SK-N-DZ (cell line): ENCODE data around the gene NRF1. TPM values are rescaled to one million over a fixed set of nuclear protein-coding genes. Genes with fewer than 3 reads are reported as not detected.
A peak's percentile ranks its signal among the peaks of the same experiment; 100 is the strongest.
"Not testable (repeated sequence)": the region's sequence is repeated elsewhere in the genome, so short reads cannot be mapped to it uniquely, and the experiment has no call there.

Experiments
- DNase-seq: peaks from one replicate; pipeline ENCODE4 v3.0.0-alpha.2; 2015; ENCODE audit warnings: low spot score
- polyA plus RNA-seq, 2 experiments: library from polyadenylated mRNA; depleted of rRNA; stranded (reverse); fragments of >200 nt; gene quantifications; 2 replicates each; pipeline ENCODE4 v1.2.3, GENCODE V29; 2014

The NRF1 gene
- 8.8 and 15.2 TPM in 2 replicates for polyA plus RNA-seq (2014; cell fraction: cytosol; rRNA removed)
- 11.9 and 14.8 TPM in 2 replicates for polyA plus RNA-seq (2014; cell fraction: nucleus; rRNA removed)

DNA sequence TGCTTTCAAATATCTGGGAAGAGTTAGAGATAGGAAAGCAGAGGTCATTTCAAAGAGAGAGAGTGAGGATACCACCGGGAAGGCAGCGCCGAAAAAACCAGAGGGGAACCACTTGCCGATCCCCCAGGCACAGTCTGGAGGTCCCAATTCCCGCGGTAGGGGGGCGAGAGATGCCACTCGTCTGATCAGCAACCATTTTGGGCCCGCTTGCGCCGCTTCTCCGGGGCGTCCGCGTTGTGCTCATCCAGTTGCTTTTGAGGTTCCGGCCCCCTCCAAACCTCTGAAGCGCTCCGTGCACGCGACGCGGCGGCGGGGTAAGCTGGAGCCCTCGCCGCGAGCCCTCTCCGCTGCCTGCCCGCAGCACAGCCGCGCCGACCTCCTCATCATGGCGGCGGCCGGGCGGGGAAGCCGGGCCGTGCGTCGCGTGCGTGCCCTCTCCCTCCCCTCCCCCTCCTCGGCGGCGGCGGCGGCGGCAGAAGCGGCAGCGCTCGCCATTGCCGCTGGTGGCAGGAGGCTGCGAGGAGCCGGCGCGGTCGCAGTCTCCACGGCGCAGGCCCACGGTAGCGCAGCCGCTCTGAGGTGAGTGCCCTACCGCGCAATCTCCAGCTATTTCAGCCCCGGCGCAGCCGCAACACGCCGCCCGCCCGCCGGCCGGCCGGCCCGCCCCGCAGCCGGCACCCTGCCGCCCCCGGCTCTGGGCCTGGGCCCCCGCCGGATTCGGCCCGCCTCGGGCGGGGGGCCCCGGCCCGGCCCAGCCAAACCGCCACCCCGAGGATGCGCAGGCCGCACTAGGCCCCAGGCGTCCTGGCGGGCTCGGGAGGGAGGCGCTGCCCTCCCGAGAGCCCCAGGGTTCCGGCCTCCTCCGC, at the start of gene NRF1:
TSS of gene NRF1 (plus strand) at position 475 of the 866 bp plus-strand sequence. CDS start 45,632 bp downstream, outside the sequence.
- DNase-seq = peak; percentile 84

DNA sequence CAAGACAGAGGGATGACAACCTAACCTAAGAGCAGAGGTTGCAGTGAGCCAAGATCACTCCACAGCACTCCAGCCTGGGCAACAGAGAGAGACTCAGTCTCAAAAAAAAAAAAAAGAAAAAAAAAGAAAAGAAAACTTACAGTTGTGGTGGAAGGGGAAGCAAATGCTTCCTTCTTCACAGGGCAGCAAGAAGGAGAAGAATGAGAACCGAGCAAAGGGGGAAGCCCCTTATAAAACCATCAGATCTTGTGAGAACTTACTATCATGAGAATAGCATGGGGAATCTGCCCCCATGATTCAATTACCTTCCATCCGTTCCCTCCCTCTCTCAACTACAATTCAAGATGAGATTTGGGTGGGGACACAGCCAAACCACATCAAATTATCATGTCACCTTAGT, 45.2 kb upstream of the NRF1 start:
- not testable (repeated sequence) for DNase-seq

DNA sequence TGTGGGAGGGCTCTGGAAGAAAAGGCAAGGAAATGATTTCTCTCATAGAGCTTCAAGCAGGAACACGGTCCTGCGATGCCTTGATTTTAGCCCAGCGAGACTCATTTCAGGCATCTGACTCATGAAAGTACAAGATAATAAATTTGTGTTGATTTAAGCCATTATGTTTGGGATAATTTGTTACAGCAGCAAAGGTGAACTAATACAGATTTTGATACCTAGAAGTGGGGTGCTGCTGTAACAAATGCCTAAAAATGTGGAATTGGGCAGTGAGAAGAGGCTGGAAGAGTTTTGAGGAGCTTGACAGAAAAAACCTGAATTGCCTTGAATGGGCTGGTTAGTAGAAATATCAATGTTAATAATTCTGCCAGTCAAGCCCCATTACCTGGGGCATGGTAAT, 44.1 kb upstream of the NRF1 start:
- no peak for DNase-seq

DNA sequence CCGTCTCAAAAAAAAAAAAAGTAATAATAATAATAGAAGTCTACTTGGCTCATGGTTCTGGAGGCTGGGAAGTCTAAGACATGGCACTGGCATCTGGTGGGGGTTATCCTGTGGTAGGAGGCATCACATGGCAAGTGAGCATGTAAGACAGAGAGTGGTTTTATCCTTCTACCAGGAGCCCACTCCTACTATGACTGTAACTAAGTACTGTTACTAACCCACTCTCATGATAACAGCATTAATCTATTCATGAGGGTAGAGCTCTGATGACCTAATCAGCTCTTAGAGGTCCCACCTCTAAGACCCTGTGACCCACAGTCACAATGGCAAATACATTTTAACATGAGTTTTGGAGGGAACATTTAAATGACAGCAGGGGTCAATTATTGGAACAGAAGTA, 43.3 kb upstream of the NRF1 start:
- DNase-seq = no peak

DNA sequence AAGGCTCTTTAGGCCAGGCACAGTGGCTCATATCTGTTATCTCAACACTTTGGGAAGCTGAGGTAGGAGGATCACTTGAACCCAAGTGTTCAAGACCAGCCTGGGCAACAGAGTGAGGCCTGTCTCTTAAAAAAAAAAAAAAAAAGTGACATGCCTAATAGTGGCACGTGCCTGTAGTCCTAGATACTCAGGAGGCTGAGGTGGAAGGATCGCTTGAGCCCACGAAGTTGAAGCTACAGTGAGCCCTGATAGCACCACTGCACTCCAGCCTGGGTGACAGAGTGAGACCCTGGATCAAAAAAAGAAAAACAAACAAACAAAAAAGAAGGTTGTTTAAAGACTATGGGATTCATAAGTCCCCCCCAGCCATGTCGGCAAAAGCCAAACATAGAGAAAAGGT, 42.2 kb upstream of the NRF1 start:
- DNase-seq = no peak

DNA sequence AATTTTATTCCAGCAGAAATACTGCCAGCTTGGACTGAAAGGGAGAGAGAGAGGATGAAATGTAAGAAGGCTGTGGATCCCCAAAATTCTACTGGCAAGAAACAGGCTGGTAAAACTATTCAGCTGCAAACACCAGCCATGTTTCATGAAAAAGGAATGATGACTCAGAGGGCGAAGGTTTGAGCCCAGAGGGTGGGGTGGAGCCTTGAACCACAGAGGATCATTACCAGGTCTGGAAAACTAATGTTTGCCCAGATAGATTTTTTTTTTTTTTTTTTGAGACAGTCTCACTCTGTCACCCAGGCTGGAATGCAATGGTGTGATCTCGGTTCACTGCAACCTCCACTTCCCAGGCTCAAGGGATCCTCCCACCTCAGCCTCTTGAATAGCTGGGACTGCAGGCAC, 41.7 kb upstream of the NRF1 start:
- DNase-seq = no peak

DNA sequence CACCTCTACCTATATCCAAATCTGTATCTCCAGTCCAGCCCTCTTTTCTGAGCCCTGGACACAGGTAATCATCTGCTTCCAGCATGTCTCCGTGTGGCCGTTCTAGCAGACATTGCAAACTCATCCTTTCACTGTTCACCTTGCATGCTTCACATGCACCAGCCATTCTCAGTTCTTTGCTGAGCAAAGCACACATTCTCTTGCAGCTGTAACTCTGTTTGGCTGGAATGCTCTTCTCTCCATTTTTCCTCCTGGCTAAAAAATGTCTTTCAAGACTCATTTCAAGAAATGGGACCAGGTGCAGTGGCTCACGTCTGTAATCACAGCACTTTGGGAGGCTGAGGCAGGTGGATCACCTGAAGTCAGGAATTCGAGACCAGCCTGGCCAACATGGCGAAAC, 40.3 kb upstream of the NRF1 start:
- DNase-seq = no peak

DNA sequence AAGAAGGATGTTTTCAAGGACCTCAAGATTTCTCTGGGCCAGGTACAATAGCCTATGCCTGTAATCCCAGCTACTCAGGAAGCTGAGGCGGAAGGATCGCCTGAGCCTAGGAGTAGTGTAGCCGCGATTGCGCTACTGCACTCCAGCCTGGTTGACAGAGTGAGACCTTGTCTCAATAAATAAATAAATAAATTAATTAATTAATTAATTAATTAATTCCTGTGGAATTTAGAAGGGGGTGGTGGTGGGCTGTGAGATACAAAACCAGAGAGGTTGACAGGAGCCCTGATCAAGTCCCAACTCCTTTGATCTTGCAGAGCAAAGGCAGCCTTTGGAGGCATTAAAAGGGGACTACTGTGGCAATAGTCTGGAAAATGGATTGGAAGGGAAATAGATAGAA, 39.3 kb upstream of the NRF1 start:
- DNase-seq = no peak

DNA sequence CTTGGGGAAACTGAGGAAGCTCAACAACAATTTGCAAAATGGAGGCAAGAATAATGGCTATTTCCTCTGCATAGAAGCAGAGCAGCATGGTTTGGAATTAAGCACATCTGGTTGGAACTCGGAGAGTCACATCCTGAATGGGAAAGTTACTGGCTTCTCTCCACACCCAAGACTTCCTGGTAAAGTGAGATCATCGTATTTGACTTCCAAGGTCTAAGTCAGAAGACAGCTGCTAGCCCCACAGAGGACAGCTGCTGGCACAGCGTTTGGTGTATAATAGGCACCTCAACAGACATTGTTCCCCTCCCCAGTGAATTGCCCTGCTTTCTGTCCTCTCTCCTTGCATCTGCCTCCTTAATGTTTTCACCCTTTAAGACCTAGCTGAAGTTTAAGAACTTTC, 37.0 kb upstream of the NRF1 start:
- DNase-seq = no peak

DNA sequence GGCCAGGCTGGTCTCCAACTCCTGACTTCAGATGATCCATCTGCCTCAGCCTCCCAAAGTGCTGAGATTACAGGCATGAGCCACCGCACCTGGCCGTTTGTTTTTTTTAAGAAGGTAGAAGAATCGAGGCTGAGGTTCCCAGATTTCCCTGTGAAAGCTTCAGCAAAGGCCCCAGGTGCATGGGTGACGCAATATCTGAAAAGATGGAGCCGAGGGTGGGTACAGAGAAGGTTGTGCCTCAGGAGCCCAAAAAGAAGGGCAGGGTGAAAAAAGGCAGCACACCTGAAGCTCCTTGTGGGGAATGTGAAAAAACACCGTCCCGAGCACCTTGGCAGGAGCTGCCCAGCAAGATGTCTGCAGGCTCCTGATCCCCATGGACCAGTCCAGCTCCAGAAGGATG, 35.8 kb upstream of the NRF1 start:
- DNase-seq = no peak

DNA sequence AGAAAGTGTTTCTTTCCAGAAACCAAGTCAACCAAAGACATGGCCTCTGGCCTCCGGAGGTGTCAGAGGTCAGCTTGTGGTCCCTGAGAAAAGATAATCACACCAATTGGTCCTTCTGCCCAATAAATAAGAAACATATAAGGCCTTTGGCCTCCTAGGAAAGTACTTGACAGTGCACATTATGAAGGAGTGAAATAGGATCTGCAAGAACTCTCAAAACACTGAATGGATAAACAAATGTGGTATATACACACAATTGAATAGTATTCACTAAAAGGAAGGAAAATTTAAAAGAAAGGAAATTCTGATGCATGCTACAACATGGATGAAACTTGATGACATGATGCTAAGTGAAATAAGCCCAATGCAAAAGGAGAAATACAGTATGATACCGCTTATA, 35.4 kb upstream of the NRF1 start:
- DNase-seq = no peak

DNA sequence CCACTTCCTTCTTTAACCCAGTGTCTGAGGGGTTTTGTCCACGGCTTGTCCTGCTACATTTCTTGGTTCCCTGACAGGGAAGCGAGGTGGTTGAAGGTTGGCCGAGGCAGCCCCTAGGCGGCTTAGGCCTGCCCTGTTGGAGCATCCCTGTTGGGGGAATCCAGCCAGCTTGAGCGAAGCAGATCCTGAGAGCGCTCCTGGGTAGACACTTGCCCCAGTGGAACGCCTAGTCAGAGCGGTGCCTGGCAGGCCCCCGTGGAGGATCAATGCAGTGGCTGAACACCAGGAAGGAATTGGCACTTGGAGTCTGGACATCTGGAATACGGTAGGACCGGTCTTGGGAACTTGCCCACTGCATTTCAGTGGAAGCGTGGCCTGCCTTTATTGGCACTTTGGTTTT, 32.7 kb upstream of the NRF1 start:
- no peak for DNase-seq

DNA sequence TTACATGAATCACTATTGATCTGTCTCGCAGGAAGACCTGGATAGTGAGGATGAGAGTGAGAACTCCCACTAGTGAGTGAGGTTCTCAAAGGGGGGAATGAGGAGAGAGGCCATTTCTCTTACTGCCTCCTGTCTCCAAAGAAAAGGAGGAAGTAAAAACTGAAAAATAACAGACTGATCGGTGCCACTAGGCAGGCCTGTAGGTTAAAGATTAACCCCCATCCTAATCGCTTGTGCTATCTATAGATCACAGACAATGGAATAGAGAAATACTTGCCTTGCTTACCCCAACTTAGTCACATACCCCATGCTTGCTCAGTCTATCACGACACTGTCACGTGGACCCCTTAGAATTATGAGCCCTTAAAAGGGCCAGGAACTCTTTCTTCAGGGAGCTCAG, 25.3 kb upstream of the NRF1 start:
- DNase-seq = not testable (repeated sequence)

DNA sequence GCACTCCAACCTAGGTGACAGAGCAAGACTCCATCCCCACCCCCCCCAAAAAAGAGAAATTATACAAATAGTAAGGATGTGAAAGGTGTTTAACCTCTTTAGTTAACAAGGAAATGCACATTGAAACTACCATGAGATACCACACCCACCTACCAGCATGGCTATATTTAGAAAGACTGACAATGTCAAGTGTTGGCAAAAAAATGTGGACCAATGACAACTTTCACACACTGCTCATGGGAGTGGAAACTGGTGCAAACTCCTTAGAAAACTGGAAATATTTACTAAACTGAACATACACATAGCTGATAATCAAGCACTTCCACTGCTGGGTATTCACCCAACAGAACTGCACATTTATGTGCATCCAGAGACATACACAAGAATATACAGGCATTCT, 23.3 kb upstream of the NRF1 start:
- no peak for DNase-seq

DNA sequence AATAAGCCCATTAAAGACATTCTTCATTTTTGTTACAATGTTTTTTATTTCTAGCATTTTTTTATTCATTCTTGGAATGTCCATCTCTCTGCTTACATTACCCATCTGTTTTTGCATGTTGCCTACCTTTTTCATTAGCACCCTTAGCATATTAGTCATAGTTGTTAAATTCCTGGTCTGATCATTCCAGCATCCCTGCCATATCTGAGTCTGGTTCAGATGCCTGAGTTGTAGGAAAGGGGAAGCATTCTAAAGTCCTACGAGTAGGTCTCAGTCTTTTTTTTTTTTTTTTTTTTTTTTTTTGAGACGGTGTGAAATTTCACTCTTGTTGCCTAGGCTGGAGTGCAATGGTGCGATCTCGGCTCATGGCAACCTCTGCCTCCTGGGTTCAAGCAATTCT, 19.7 kb upstream of the NRF1 start:
- DNase-seq = no peak

DNA sequence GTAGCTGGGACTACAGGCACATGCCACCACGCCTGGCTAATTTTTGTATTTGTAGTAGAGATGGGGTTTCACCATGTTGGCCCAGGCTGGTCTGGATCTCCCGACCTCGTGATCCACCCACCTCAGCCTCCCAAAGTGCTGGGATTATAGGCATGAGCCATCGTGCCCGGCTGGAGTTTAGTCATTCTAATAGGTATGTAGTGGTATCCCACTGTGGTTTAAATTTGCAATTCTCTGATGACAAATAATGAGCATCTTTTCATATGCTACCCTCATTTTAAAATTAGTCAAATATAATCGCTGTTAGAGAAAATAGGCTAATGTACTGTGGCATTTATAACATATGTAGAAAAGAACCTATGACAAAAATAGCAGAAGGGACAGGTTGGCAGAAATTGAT, 15.1 kb upstream of the NRF1 start:
- DNase-seq = not testable (repeated sequence)

DNA sequence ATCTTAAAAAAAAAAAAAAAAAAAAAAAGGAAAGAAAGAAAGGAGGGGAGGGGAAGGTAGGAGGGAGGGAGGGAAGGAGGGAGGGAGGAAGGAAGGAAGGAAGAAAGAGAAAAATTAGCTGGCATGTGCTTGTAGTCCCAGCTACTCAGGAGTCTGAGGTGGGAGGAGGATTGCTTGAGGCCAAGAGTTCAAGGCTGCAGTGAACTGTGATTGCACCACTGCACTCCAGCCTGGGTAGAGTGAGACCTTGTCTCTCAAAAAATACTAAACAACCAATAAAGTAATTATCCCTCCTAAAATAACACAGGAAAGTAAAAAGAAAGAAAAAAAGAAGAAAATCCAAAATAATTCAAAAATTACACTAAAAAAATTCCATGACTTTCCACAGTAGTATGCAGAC, 13.8 kb upstream of the NRF1 start:
- no peak for DNase-seq

DNA sequence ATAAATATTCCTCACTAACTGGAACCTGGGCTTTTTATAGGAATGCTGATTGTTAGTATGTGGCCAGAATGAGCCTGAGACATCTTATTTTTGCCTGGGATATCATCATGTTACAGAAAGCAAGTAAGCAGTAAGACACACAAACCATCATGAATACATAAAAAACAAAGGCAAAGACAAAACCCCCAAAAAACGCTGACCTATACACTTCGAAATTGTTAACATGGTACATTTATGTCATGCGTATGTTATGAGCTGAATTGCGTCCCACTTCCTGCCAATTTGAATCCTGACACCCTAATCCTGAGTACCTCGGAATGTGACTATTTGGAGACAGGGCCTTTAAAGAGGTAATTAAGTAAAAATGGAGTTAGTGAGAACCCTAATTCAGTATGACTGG, 12.3 kb upstream of the NRF1 start:
- no peak for DNase-seq

DNA sequence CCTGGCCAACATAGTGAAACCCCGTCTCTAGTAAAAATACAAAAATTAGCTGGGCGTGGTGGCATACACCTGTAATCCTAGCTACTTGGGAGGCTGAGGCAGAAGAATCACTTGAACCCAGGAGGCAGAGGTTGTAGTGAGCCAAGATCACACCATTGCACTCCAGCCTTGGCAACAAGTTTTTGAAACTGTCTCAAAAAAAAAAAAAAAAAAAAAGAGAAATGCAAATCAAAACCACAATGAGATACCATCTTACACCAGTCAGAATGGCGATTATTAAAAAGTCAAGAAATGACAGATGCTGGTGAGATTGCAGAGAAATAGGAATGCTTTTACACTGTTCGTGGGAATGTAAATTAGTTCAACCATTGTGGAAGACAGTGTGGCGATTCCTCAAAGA, 7.9 kb upstream of the NRF1 start:
- DNase-seq = not testable (repeated sequence)

DNA sequence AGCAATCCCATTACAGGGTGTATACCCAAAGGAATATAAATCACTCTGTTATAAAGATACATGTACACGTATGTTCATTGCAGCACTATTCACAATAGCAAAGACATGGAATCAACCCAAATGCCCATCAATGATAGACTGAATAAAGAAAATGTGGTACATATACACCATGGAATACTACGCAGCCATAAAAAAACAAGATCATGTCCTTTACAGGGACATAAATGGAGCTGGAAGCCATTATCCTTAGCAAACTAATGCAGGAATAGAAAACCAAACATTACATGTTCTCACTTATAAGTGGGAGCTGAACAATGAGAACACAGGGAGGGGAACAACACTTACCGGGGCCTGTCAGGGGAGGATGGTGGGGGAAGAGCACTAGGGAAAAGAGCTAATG, 7.5 kb upstream of the NRF1 start:
- not testable (repeated sequence) for DNase-seq

DNA sequence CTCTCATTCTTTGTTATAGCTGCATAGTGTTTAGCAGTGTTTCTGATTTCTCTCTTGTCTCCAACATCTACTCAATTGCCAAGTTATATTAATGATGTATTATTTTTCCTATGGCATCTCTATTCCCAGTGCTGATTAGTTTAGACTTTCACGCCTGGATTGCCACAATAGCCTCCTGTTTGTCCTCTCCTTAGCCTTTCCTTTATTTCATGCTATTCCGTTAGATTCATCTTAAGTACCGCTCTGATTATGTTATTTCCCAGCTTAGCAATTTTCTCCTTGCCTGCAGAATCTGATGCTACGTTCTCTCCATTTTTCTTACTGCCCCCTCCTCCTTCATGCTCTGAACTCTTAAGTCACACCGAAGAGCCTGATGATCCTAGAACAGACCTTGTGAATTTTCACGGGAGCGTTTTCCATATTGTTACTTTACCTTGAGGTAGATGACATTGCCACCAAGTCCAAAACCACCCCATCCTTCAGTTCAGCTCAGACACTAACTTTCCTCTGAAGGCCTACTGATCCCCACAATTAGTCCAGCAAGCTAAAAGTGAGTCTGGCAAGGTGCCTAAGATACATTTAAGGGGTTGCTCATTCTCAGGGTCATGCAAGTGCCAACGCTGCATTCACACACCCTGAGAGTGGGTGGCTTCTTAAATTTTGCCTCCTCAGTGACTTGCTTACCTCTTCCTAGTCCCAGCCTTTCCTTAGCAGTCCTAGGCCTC, 6.6 kb upstream of the NRF1 start:
- no peak for DNase-seq

DNA sequence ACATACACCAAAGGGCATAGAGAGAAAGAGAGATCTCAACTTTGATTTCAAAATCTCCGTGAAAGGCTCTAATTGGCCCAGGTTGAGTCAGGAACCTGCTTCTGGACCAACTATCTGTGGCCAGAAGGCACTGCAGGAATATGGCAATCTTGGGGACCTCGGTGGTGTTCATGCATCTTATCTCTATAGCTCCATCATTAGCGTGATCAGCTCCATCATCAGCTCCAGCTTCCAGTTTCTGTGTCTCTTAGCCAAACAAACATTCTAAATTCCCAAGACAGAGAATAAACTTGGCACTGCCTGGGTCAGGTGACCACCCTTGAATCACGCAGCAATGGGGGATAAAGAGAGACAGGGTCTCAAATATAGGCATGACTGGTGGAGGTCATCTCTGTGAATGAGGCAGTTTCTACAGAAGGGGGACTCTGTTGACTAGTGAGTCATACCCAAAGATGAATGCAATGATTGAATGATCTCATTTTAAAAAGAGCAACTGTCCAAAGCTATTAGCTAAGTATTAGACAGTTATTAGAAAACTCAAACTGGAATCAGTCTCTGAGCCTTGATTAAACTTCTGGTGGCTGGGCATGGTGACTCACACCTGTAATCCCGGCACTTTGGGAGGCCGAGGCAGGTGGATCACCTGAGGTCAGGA, 5.4 kb upstream of the NRF1 start:
- DNase-seq = no peak
